Measurements from ENCODE around the gene PRKD2. TPM values are rescaled to one million over a fixed set of nuclear protein-coding genes. Genes with fewer than 3 reads are reported as not detected.

The PRKD2 gene
- total and polyA plus RNA-seq, 2 experiments from 2014 or later: 15.6 to 37.9 TPM

DNA sequence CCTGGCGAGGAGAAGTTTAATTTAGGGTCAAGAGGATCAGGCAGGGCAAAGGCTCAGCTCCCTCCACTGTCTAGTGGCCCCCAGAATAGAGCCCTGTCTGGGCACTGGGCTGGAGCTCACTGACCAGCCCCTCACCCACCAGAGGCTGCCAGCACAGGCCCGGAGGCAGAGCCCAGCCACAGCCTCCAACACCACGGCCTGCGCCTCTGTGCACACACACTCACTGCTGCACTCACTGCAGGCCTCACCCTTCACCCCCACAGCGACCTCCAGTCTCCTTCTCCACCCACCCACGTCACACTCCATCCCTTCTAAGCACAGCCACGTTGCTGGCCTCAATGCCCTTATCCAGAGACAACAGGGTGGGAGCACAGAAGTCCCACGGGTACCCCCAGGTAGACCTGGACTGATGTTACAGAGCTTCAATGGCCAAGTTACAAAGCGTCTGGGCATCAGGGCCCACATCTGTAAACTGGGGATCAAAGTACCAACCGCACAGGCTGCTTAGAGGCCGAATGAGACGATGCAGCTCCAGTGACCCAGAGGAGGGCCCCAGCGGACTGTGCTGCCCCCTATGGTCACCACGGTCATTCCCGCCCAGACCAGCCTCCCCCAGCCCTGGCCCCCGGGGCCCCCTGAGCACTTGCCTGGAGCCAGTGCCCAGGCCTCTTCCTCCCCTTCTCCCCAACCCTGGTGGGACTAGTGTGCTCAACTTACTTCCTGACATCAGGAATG lies 4.5 kb upstream of the PRKD2 start:
- no peaks in the 10 kb centered on the region for H3K36me3 ChIP-seq (replicated peaks; ENCODE audit: insufficient read depth, low read depth)
- TF ChIP-seq, protein P1, sequence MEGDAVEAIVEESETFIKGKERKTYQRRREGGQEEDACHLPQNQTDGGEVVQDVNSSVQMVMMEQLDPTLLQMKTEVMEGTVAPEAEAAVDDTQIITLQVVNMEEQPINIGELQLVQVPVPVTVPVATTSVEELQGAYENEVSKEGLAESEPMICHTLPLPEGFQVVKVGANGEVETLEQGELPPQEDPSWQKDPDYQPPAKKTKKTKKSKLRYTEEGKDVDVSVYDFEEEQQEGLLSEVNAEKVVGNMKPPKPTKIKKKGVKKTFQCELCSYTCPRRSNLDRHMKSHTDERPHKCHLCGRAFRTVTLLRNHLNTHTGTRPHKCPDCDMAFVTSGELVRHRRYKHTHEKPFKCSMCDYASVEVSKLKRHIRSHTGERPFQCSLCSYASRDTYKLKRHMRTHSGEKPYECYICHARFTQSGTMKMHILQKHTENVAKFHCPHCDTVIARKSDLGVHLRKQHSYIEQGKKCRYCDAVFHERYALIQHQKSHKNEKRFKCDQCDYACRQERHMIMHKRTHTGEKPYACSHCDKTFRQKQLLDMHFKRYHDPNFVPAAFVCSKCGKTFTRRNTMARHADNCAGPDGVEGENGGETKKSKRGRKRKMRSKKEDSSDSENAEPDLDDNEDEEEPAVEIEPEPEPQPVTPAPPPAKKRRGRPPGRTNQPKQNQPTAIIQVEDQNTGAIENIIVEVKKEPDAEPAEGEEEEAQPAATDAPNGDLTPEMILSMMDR (IDR thresholded peaks at IDR 0.05; ENCODE audit: poor library complexity): peak; percentile 4
- TF ChIP-seq EZH2 (IDR thresholded peaks at IDR 0.05; ENCODE audit: borderline replicate concordance) (no peak), EZH2phosphoT487 (IDR thresholded peaks at IDR 0.05; ENCODE audit: low read depth, severe bottlenecking, unreplicated experiment) (no peak)
- WGBS (ENCODE audit: low lambda C conversion rate, missing lambda C conversion rate): 82% methylated on average over 15 of the region's 16 CpGs

DNA sequence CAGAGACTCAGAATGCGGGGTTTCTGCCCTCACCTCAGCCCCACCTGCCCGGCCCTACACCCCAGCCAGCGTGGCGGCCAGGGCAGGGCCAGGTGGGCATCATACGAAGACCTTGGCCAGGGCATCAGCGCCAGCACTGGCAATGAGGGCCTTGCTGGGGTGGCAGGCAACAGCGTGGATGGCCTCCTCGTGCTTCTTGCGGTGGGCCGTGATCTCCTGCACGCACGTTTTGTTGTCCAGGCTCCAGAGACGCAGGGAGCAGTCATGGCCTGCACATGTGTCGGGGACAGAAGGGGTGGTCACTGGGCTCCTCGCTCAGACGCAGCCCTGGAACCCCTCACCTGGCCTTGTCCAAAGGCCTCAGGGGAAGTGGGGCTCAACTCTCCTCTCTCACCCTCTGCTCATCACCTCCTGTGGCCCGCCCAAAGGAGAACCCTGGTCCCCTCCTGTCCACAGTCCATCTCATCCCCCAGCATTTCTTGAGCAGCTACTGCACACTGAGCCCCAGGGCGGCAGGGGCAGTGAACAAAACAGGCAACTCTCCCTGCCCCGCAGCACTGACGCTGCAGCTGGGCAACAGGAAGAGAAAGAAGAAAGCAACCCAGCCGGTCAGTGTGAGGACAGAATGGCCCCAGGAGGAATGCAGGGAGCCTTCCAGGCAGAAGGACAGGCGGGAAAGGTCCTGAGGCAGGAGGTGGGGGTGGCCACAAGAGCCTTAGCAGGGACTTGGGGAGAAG lies 3.8 kb upstream of the PRKD2 start:
- Histone ChIP-seq H3K4me1 (ENCODE audit: insufficient read depth) (peaks cover 7% of the 10 kb centered on the region), H3K9me3 (ENCODE audit: low read depth) (no peaks in the 10 kb centered on the region), H3K4me2 (no peak overlapping the region), H3K27me3 (no peaks in the 10 kb centered on the region), H3K36me3 (replicated peaks; ENCODE audit: insufficient read depth, low read depth) (no peaks in the 10 kb centered on the region), H3K79me2 (peaks cover 14% of the 10 kb centered on the region), H4K20me1 (ENCODE audit: insufficient read depth, poor library complexity, severe bottlenecking) (no peaks in the 10 kb centered on the region), H2AFZ (no peak overlapping the region), H3K4me3 (no peak overlapping the region), H3K27ac (no peak overlapping the region), H3K9me2 (replicated peaks; ENCODE audit: insufficient read depth) (no peaks in the 10 kb centered on the region)
- WGBS (ENCODE audit: low lambda C conversion rate, missing lambda C conversion rate): 93% methylated on average over 21 of the region's 22 CpGs
- TF ChIP-seq, protein P1 (IDR thresholded peaks at IDR 0.05; ENCODE audit: poor library complexity): no peak
- TF ChIP-seq EZH2 (IDR thresholded peaks at IDR 0.05; ENCODE audit: borderline replicate concordance) (no peak), EZH2phosphoT487 (IDR thresholded peaks at IDR 0.05; ENCODE audit: low read depth, severe bottlenecking, unreplicated experiment) (no peak)
- no peak for DNase-seq (ENCODE audit: low spot score)

More for the DNA sequence above, 4.5 kb upstream of the PRKD2 start:
- peaks cover 6% of the 10 kb centered on the region for H3K79me2 ChIP-seq
- H3K27me3 ChIP-seq: no peaks in the 10 kb centered on the region
- H3K9me2 ChIP-seq (replicated peaks; ENCODE audit: insufficient read depth): no peaks in the 10 kb centered on the region
- H3K4me2 ChIP-seq: no peak overlapping the region
- H2AFZ ChIP-seq: no peak overlapping the region
- DNase-seq (ENCODE audit: low spot score): no peak
- H3K9me3 ChIP-seq (ENCODE audit: low read depth): no peaks in the 10 kb centered on the region
- H3K4me3 ChIP-seq: no peak overlapping the region
- H3K27ac ChIP-seq: no peak overlapping the region
- H4K20me1 ChIP-seq (ENCODE audit: insufficient read depth, poor library complexity, severe bottlenecking): no peaks in the 10 kb centered on the region
- peaks cover 7% of the 10 kb centered on the region for H3K4me1 ChIP-seq (ENCODE audit: insufficient read depth)

DNA sequence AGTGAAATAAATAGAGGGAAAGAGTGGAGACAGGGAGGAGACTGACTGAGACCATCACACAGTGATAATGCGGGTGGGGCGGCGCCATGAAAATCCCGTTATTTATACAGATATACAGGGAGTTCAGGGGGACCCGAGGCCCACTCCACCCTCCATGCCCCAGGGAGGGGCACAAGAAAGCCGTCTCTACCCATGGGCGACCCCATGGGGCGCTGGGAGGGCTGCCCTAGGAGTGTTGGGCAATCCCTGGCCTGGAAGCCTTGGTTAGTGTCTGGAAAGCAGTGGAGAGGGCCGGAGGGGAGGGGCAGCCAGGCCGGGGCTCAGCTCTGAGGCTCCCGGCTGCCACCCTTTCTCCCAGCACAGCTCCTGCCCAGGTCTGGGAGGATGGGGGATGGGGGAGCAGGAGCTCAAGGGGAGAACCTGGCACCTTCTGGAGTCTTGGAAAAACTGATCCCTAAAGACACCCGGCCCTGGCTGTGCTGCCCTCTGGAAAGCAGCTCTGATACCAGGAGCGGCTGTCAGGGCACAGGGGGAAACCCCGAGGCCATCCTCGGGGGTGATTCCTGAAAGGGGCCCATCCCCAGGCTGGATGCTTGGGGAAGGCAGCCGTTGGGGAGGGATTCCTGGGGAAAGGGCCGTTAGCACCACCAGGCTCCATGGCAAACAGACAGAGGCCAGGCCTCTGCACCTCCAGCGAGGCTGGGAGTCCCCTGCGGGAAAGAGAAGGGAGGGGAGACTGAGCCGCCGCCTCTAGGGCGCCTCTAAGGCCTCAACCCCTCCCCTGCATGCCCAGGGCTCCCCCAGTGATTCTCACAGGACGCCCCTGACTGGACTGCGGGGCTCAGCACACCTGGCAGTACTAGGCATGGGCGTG lies 3.0 kb upstream of the PRKD2 start:
- Histone ChIP-seq H2AFZ (no peak overlapping the region), H3K9me3 (ENCODE audit: low read depth) (no peaks in the 10 kb centered on the region), H3K9me2 (replicated peaks; ENCODE audit: insufficient read depth) (no peaks in the 10 kb centered on the region), H3K4me2 (no peak overlapping the region), H3K79me2 (peaks cover 22% of the 10 kb centered on the region), H4K20me1 (ENCODE audit: insufficient read depth, poor library complexity, severe bottlenecking) (no peaks in the 10 kb centered on the region), H3K27me3 (no peaks in the 10 kb centered on the region), H3K27ac (no peak overlapping the region), H3K4me3 (no peak overlapping the region), H3K4me1 (ENCODE audit: insufficient read depth) (peaks cover 7% of the 10 kb centered on the region), H3K36me3 (replicated peaks; ENCODE audit: insufficient read depth, low read depth) (no peaks in the 10 kb centered on the region)
- DNase-seq (ENCODE audit: low spot score): no peak
- 88% methylated on average over 19 of the region's 25 CpGs for WGBS (ENCODE audit: low lambda C conversion rate, missing lambda C conversion rate)
- TF ChIP-seq, protein P1 (IDR thresholded peaks at IDR 0.05; ENCODE audit: poor library complexity): no peak
- no peak for TF ChIP-seq EZH2phosphoT487 (IDR thresholded peaks at IDR 0.05; ENCODE audit: low read depth, severe bottlenecking, unreplicated experiment)
- no peak for TF ChIP-seq EZH2 (IDR thresholded peaks at IDR 0.05; ENCODE audit: borderline replicate concordance)
